ENCODE measurements around the gene SFN. TPM values are rescaled to one million over a fixed set of nuclear protein-coding genes. Genes with fewer than 3 reads are reported as not detected.

The SFN gene
- polyA plus RNA-seq, 4 donors: 3.3 to 137 (median 97.8) TPM

DNA sequence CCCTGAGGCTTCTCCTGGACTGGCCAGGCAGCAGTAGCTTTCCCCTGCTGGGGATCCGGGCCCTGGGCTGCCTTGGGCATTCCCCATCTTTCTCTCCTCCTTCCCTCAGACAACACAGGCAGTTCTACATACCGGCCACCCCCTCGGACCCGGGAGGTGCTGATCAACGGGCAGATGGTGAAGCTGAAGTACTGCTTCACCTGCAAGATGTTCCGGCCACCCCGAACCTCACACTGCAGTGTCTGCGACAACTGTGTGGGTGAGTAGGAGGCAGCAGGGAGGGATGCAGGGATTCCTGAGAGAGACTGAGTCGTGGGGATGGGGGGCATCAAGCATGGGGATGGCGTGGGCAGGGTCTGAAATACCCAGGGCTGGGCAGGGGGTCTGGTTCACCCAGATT, 14.4 kb upstream of the SFN start:
- no peaks in the 10 kb centered on the region for H3K27me3 ChIP-seq (ENCODE audit: control insufficient read depth in 3 of 3, insufficient read depth in 3 of 3, low read length in 3 of 3)
- no peak for DNase-seq
- H3K4me1 ChIP-seq (ENCODE audit: control insufficient read depth in 3 of 3, insufficient read depth in 2 of 3, low read depth in 1 of 3, low read length in 2 of 3): peaks cover 0 to 37% (median 3%) of the 10 kb centered on the region in 3 donors
- WGBS, 3 donors: 70 to 88% (median 72%) methylated on average over 10 of the region's 10 CpGs
- peak overlapping the region; percentile 81 to 88 (median 82) for H3K27ac ChIP-seq (ENCODE audit: low read depth in 1 of 3, low read length in 2 of 3)
- no peak for FAIRE-seq
- no peak overlapping the region for H3K4me3 ChIP-seq (ENCODE audit: low read depth in 1 of 3, low read length in 3 of 3)
- H3K9me3 ChIP-seq (ENCODE audit: control insufficient read depth in 2 of 2, insufficient read depth in 1 of 2, low read depth in 1 of 2, low read length in 1 of 2): no peaks in the 10 kb centered on the region
- H3K36me3 ChIP-seq (ENCODE audit: control insufficient read depth in 3 of 3, insufficient read depth in 2 of 3, low read depth in 1 of 3, low read length in 3 of 3): peaks cover 4 to 73% (median 17%) of the 10 kb centered on the region in 3 donors

- no peak for FAIRE-seq
- H3K27ac ChIP-seq (ENCODE audit: low read depth in 1 of 3, low read length in 2 of 3): peak overlapping the region; percentile 81 to 88 (median 82)
- peak; percentile 94 to 100 for DNase-seq
- WGBS, 3 donors: 26 to 55% (median 44%) methylated on average over 7 to 10 of the region's 10 CpGs
- H3K36me3 ChIP-seq (ENCODE audit: control insufficient read depth in 3 of 3, insufficient read depth in 2 of 3, low read depth in 1 of 3, low read length in 3 of 3): peaks cover 4 to 77% (median 17%) of the 10 kb centered on the region in 3 donors
- H3K4me3 ChIP-seq (ENCODE audit: low read depth in 1 of 3, low read length in 3 of 3): no peak overlapping the region
- H3K4me1 ChIP-seq (ENCODE audit: control insufficient read depth in 3 of 3, insufficient read depth in 2 of 3, low read depth in 1 of 3, low read length in 2 of 3): peaks cover 0 to 44% (median 3%) of the 10 kb centered on the region in 3 donors
- no peaks in the 10 kb centered on the region for H3K9me3 ChIP-seq (ENCODE audit: control insufficient read depth in 2 of 2, insufficient read depth in 1 of 2, low read depth in 1 of 2, low read length in 1 of 2)
- H3K27me3 ChIP-seq (ENCODE audit: control insufficient read depth in 3 of 3, insufficient read depth in 3 of 3, low read length in 3 of 3): no peaks in the 10 kb centered on the region
These were observed 13.8 kb upstream of the SFN start for GRCh38 chr1:26848941-26849774.

DNA sequence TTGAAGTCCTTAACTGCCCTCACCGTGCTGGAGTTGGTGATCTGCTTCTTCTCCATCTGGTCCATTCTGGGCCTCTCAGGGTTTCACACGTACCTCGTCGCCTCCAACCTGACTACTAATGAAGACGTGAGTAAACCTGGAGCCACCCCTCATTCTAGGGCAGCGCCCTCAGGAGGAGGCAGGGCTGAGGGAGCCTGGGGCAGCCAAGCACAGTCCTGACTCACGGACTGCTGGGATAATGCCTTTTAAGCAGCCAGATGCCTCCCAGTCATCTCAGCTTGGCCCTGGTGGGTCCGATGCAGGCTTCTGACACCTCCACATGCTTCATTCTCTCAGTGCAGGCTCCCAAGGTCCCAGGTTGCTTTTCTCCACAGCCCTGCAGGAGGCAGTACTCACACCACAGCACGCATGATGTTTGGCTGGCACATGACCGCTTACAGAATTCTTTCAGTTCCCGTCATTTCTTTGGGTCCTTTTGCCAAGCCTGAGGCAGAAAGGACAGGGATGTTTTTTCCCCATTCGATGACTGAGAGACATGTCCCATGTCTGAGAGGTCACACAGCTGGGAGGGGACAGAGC, 11.8 kb upstream of the SFN start:
- FAIRE-seq: no peak
- peaks cover 4 to 92% (median 19%) of the 10 kb centered on the region in 3 donors for H3K36me3 ChIP-seq (ENCODE audit: control insufficient read depth in 3 of 3, insufficient read depth in 2 of 3, low read depth in 1 of 3, low read length in 3 of 3)
- H3K27ac ChIP-seq (ENCODE audit: low read depth in 1 of 3, low read length in 2 of 3): no peak overlapping the region
- H3K4me1 ChIP-seq (ENCODE audit: control insufficient read depth in 3 of 3, insufficient read depth in 2 of 3, low read depth in 1 of 3, low read length in 2 of 3): peaks cover 0 to 64% (median 3%) of the 10 kb centered on the region in 3 donors
- no peaks in the 10 kb centered on the region for H3K9me3 ChIP-seq (ENCODE audit: control insufficient read depth in 2 of 2, insufficient read depth in 1 of 2, low read depth in 1 of 2, low read length in 1 of 2)
- no peak for DNase-seq
- no peaks in the 10 kb centered on the region for H3K27me3 ChIP-seq (ENCODE audit: control insufficient read depth in 3 of 3, insufficient read depth in 3 of 3, low read length in 3 of 3)
- no peak overlapping the region for H3K4me3 ChIP-seq (ENCODE audit: low read depth in 1 of 3, low read length in 3 of 3)
- WGBS, 3 donors: 89 to 93% (median 90%) methylated on average over 12 of the region's 12 CpGs

- FAIRE-seq (no peak), DNase-seq (peak in 1 of 2 donors; percentile 36)
- H3K4me3 ChIP-seq (ENCODE audit: low read depth in 1 of 3, low read length in 3 of 3): no peak overlapping the region
- no peak overlapping the region for H3K27ac ChIP-seq (ENCODE audit: low read depth in 1 of 3, low read length in 2 of 3)
- no peaks in the 10 kb centered on the region for H3K27me3 ChIP-seq (ENCODE audit: control insufficient read depth in 3 of 3, insufficient read depth in 3 of 3, low read length in 3 of 3)
- 70 to 76% (median 75%) methylated on average over 9 of the region's 9 CpGs for WGBS, 3 donors
- H3K36me3 ChIP-seq (ENCODE audit: control insufficient read depth in 3 of 3, insufficient read depth in 2 of 3, low read depth in 1 of 3, low read length in 3 of 3): peaks cover 4 to 97% (median 16%) of the 10 kb centered on the region in 3 donors
- H3K9me3 ChIP-seq (ENCODE audit: control insufficient read depth in 2 of 2, insufficient read depth in 1 of 2, low read depth in 1 of 2, low read length in 1 of 2): no peaks in the 10 kb centered on the region
- H3K4me1 ChIP-seq (ENCODE audit: control insufficient read depth in 3 of 3, insufficient read depth in 2 of 3, low read depth in 1 of 3, low read length in 2 of 3): peaks cover 0 to 66% (median 3%) of the 10 kb centered on the region in 3 donors
These were observed 10.2 kb upstream of the SFN start for GRCh38 chr1:26852701-26853100.

DNA sequence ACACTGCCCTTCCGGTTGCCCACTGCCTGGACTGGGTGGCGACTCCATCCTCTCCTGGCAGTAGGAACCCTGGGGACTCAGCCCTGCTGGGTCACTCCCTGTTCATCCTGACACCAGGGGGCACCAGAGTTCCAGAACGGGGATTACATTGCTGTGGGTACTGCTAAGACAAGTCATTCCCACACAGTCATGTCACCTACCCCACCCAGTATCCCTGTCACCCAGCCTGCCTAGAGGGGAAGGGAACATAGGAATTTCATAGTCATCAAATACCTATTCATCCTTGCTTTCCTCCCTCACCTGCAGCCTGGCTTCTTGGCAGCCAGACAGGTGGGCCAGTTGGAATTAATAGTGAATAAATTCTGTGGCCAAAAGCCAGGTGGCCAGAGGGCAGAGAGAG, 9.8 kb upstream of the SFN start:
- H3K27me3 ChIP-seq (ENCODE audit: control insufficient read depth in 3 of 3, insufficient read depth in 3 of 3, low read length in 3 of 3): no peaks in the 10 kb centered on the region
- no peak for FAIRE-seq

GRCh38 chr1:26853600-26853999, 9.3 kb upstream of the SFN start:
- no peaks in the 10 kb centered on the region for H3K9me3 ChIP-seq (ENCODE audit: control insufficient read depth in 2 of 2, insufficient read depth in 1 of 2, low read depth in 1 of 2, low read length in 1 of 2)
- peak overlapping the region in 1 of 3 donors; percentile 75 for H3K27ac ChIP-seq (ENCODE audit: low read depth in 1 of 3, low read length in 2 of 3)
- DNase-seq (no peak), FAIRE-seq (no peak)
- peaks cover 4 to 95% (median 16%) of the 10 kb centered on the region in 3 donors for H3K36me3 ChIP-seq (ENCODE audit: control insufficient read depth in 3 of 3, insufficient read depth in 2 of 3, low read depth in 1 of 3, low read length in 3 of 3)
- H3K27me3 ChIP-seq (ENCODE audit: control insufficient read depth in 3 of 3, insufficient read depth in 3 of 3, low read length in 3 of 3): no peaks in the 10 kb centered on the region
- no peak overlapping the region for H3K4me3 ChIP-seq (ENCODE audit: low read depth in 1 of 3, low read length in 3 of 3)
- H3K4me1 ChIP-seq (ENCODE audit: control insufficient read depth in 3 of 3, insufficient read depth in 2 of 3, low read depth in 1 of 3, low read length in 2 of 3): peaks cover 0 to 63% (median 3%) of the 10 kb centered on the region in 3 donors
- WGBS, 3 donors: 95 to 99% (median 96%) methylated on average over 10 of the region's 10 CpGs

More for the DNA sequence above, 9.8 kb upstream of the SFN start:
- H3K9me3 ChIP-seq (ENCODE audit: control insufficient read depth in 2 of 2, insufficient read depth in 1 of 2, low read depth in 1 of 2, low read length in 1 of 2): no peaks in the 10 kb centered on the region
- H3K4me1 ChIP-seq (ENCODE audit: control insufficient read depth in 3 of 3, insufficient read depth in 2 of 3, low read depth in 1 of 3, low read length in 2 of 3): peaks cover 0 to 66% (median 3%) of the 10 kb centered on the region in 3 donors
- 9 to 17% (median 16%) methylated on average over 3 of the region's 3 CpGs for WGBS, 3 donors
- H3K4me3 ChIP-seq (ENCODE audit: low read depth in 1 of 3, low read length in 3 of 3): no peak overlapping the region
- H3K36me3 ChIP-seq (ENCODE audit: control insufficient read depth in 3 of 3, insufficient read depth in 2 of 3, low read depth in 1 of 3, low read length in 3 of 3): peaks cover 4 to 97% (median 16%) of the 10 kb centered on the region in 3 donors
- H3K27ac ChIP-seq (ENCODE audit: low read depth in 1 of 3, low read length in 2 of 3): peak overlapping the region in 1 of 3 donors; percentile 75
- DNase-seq: peak; percentile 92

- Histone ChIP-seq H3K9me3 (ENCODE audit: control insufficient read depth in 2 of 2, insufficient read depth in 1 of 2, low read depth in 1 of 2, low read length in 1 of 2) (no peaks in the 10 kb centered on the region), H3K4me1 (ENCODE audit: control insufficient read depth in 3 of 3, insufficient read depth in 2 of 3, low read depth in 1 of 3, low read length in 2 of 3) (peaks cover 0 to 50% (median 3%) of the 10 kb centered on the region in 3 donors), H3K27ac (ENCODE audit: low read depth in 1 of 3, low read length in 2 of 3) (peak overlapping the region in 1 of 3 donors; percentile 75), H3K27me3 (ENCODE audit: control insufficient read depth in 3 of 3, insufficient read depth in 3 of 3, low read length in 3 of 3) (no peaks in the 10 kb centered on the region), H3K36me3 (ENCODE audit: control insufficient read depth in 3 of 3, insufficient read depth in 2 of 3, low read depth in 1 of 3, low read length in 3 of 3) (peaks cover 4 to 87% (median 16%) of the 10 kb centered on the region in 3 donors), H3K4me3 (ENCODE audit: low read depth in 1 of 3, low read length in 3 of 3) (no peak overlapping the region)
- DNase-seq: peak; percentile 62 to 87
- WGBS, 3 donors: 39 to 77% (median 42%) methylated on average over 5 of the region's 5 CpGs
- FAIRE-seq: no peak
These were observed 8.0 kb upstream of the SFN start for GRCh38 chr1:26854906-26855305.

GRCh38 chr1:26855636-26856035, 7.3 kb upstream of the SFN start:
- 96 to 100% (median 96%) methylated on average over 4 of the region's 4 CpGs for WGBS, 3 donors
- no peaks in the 10 kb centered on the region for H3K9me3 ChIP-seq (ENCODE audit: control insufficient read depth in 2 of 2, insufficient read depth in 1 of 2, low read depth in 1 of 2, low read length in 1 of 2)
- DNase-seq: no peak
- H3K4me3 ChIP-seq (ENCODE audit: low read depth in 1 of 3, low read length in 3 of 3): no peak overlapping the region
- peaks cover 4 to 80% (median 14%) of the 10 kb centered on the region in 3 donors for H3K36me3 ChIP-seq (ENCODE audit: control insufficient read depth in 3 of 3, insufficient read depth in 2 of 3, low read depth in 1 of 3, low read length in 3 of 3)
- H3K27ac ChIP-seq (ENCODE audit: low read depth in 1 of 3, low read length in 2 of 3): peak overlapping the region in 1 of 3 donors; percentile 73
- peaks cover 0 to 43% (median 0%) of the 10 kb centered on the region in 3 donors for H3K4me1 ChIP-seq (ENCODE audit: control insufficient read depth in 3 of 3, insufficient read depth in 2 of 3, low read depth in 1 of 3, low read length in 2 of 3)
- H3K27me3 ChIP-seq (ENCODE audit: control insufficient read depth in 3 of 3, insufficient read depth in 3 of 3, low read length in 3 of 3): no peaks in the 10 kb centered on the region
- no peak for FAIRE-seq
